H1 (cell line): ENCODE measurements around the gene UBAP1. TPM values are rescaled to one million over a fixed set of nuclear protein-coding genes. Genes with fewer than 3 reads are reported as not detected.

Experiments
- CHD1 ChIP-seq: IDR thresholded peaks from 2 replicates; pipeline ENCODE4 v1.6.1; 2012; ENCODE audit warnings: low read depth, low read length, improper control_type of control experiment
- CTBP2 ChIP-seq: IDR thresholded peaks from 2 replicates; pipeline ENCODE4 v1.7.0; 2011; ENCODE audit warnings: borderline replicate concordance, mild to moderate bottlenecking, moderate library complexity, mixed read lengths, low read length; ENCODE audit not compliant: insufficient read depth, insufficient read length
- JUN ChIP-seq: IDR thresholded peaks from 2 replicates; pipeline ENCODE4 v1.6.1; 2011; ENCODE audit warnings: low read depth, mild to moderate bottlenecking, improper control_type of control experiment, low read length
- POLR2AphosphoS5 ChIP-seq: IDR thresholded peaks from 2 replicates; pipeline ENCODE4 v1.6.1; 2011; ENCODE audit warnings: low read depth, low read length
- RAD21 ChIP-seq, 2 experiments: IDR thresholded peaks in 1 of 2; conservative IDR thresholded peaks in 1 of 2; 2 replicates each; pipeline ENCODE4 v1.6.1; 2011; ENCODE audit warnings: low read depth in 2 of 2, low read length in 2 of 2, improper control_type of control experiment in 1 of 2, inconsistent platforms in 1 of 2, mild to moderate bottlenecking in 1 of 2, moderate library complexity in 1 of 2
- RFX5 ChIP-seq: IDR thresholded peaks from 2 replicates; pipeline ENCODE4 v1.6.1; 2011; ENCODE audit warnings: low read depth, low read length, improper control_type of control experiment, borderline replicate concordance
- ZNF274 ChIP-seq: IDR thresholded peaks from 2 replicates; pipeline ENCODE4 v1.7.0; 2012; ENCODE audit warnings: low read length, borderline replicate concordance; ENCODE audit errors: extremely low read depth
- polyA plus RNA-seq, 7 experiments: library from polyadenylated mRNA; depleted of rRNA in 3 of 7; stranded (reverse) in 5 of 7; unstranded in 2 of 7; fragments of >200 nt in 5 of 7; fragments of 200-250 nt in 2 of 7; gene quantifications; 1 replicate in 5 of 7; 2 replicates in 1 of 7; 4 replicates in 1 of 7; pipeline versions ENCODE4 v1.2.1 to v1.2.3, GENCODE V29; 2011 to 2013; ENCODE audit warnings: missing spikeins in 2 of 7, mixed read lengths in 2 of 7
- total RNA-seq: library from RNA; stranded (reverse); fragmentation: NEBNext Ultra II Directional; extraction: Animal tissue kit (Norgen Biotek cat#: 25700); gene quantifications from 2 replicates; pipeline ENCODE4 v1.2.1, GENCODE V29; 2021

Gene UBAP1
- total and polyA plus RNA-seq, 2 of the 8 experiments (the other 6 are each of a cell fraction or from before 2014, with no cell fraction given), result 31.3 to 31.4 TPM

- TF ChIP-seq RAD21 (IDR thresholded peaks at IDR 0.05 in 1 of 2, conservative IDR thresholded peaks at IDR 0.05 in 1 of 2; ENCODE audit: low read depth in 2 of 2, low read length in 2 of 2) (no peak), CTBP2 (no peak), RFX5 (no peak), POLR2AphosphoS5 (no peak), CHD1 (no peak), ZNF274 (no peak), JUN (no peak)
These were observed 103.3 kb downstream of the UBAP1 start (continued) for GRCh38 chr9:34282096-34282495.
